ENCODE measurements around the gene PNLIPRP2. TPM values are rescaled to one million over a fixed set of nuclear protein-coding genes. Genes with fewer than 3 reads are reported as not detected.

The PNLIPRP2 gene
- total and polyA plus RNA-seq, 2 of the 4 experiments (the other 2 are of a cell fraction) = not detected

DNA sequence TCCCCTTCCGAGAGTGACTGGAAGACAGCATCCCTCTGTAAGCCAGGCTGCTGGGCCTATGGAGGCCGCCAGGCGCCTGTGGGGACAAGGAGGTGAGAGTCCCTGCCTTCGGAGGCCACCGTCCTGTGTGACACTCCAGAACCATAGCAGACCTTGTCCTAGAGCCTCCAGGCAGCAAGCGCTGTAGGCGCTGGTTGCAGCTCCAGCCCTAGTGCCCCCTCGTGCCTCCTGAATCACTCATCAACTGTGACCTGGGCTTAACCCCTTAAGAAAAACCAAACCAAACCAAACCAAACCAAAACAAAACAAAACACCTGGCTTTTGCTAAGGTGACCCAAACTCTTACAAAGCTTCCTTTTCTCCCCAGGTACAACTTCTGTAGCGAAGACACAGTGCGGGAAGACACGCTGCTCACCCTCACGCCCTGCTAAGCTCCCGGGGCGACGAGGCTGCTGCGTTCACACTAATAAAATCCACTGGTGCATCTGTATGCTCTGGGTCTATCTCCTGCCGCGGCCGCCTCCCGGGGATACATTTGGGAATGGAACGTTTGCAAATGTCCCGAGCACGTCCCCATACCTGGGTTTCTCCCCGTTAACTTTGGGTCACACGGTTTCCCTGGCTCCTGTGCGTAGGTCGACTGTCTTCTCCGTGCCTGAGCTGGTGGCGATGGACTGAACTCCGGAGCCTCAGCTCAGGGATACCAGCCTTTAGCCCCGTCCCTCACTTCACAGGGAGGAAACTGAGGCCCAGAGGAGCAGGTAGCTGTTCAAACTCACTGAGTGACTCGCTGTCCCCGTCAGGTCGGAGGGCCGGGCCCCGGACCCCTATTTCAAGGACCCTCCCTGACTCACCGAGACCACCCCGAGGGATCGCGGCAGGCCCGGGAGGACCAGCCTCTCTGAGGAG is 11.8 kb upstream of the PNLIPRP2 start:
- Histone ChIP-seq H3K9me1 (ENCODE audit: insufficient read depth, low read length) (no peaks in the 10 kb centered on the region), H2AK5ac (ENCODE audit: low read depth, low read length) (no peak overlapping the region), H3K79me1 (ENCODE audit: low read depth in 1 of 2, low read length in 2 of 2) (no peaks in the 10 kb centered on the region), H3K4ac (ENCODE audit: low read depth, low read length) (no peak overlapping the region), H3K14ac (replicated peaks; ENCODE audit: low read depth, low read length) (no peak overlapping the region), H2AK9ac (replicated peaks; ENCODE audit: low read depth, low read length, poor library complexity) (no peak overlapping the region), H3K18ac (ENCODE audit: low read depth, low read length) (no peak overlapping the region), H2AFZ (replicated peaks; ENCODE audit: low read length, poor library complexity) (peak overlapping the region; percentile 78), H3K36me3 (ENCODE audit: control insufficient read depth, insufficient read depth, low read length) (no peaks in the 10 kb centered on the region), H2BK120ac (ENCODE audit: low read depth, low read length) (no peak overlapping the region), H2BK20ac (ENCODE audit: low read depth, low read length) (no peak overlapping the region), H3K9ac (ENCODE audit: low read depth, low read length) (no peak overlapping the region), H3K4me3 (ENCODE audit: insufficient read depth, low read depth, low read length) (no peak overlapping the region), H4K91ac (ENCODE audit: insufficient read depth, low read depth, low read length) (no peak overlapping the region), H3K23ac (ENCODE audit: low read depth, low read length) (no peak overlapping the region), H3K27me3 (ENCODE audit: control insufficient read depth, insufficient read depth, low read length) (peaks cover 6% of the 10 kb centered on the region; the same call in 1 of the 2 replicates), H2BK5ac (ENCODE audit: low read depth, low read length, poor library complexity, severe bottlenecking) (no peak overlapping the region), H4K8ac (ENCODE audit: low read depth in 2 of 2, low read length in 2 of 2) (no peak overlapping the region), H3K56ac (ENCODE audit: extremely low read depth, insufficient read depth, low read length) (no peak overlapping the region), H3K27ac (ENCODE audit: insufficient read depth, low read length) (no peak overlapping the region), H2BK15ac (ENCODE audit: low read depth, low read length) (no peak overlapping the region), H3K9me3 (ENCODE audit: control insufficient read depth, insufficient read depth, low read length) (no peaks in the 10 kb centered on the region), H3K4me1 (ENCODE audit: control insufficient read depth, insufficient read depth, low read length) (no peaks in the 10 kb centered on the region; the same call in 1 of the 2 replicates), H4K5ac (ENCODE audit: low read depth, low read length) (no peak overlapping the region), H3K4me2 (ENCODE audit: low read depth, low read length) (no peak overlapping the region; the same call in 1 of the 2 replicates), H4K20me1 (ENCODE audit: insufficient read depth, low read length) (no peaks in the 10 kb centered on the region)
- intact Hi-C loops (cut with micrococcal nuclease) = no loop called here
- TF ChIP-seq, protein P1, sequence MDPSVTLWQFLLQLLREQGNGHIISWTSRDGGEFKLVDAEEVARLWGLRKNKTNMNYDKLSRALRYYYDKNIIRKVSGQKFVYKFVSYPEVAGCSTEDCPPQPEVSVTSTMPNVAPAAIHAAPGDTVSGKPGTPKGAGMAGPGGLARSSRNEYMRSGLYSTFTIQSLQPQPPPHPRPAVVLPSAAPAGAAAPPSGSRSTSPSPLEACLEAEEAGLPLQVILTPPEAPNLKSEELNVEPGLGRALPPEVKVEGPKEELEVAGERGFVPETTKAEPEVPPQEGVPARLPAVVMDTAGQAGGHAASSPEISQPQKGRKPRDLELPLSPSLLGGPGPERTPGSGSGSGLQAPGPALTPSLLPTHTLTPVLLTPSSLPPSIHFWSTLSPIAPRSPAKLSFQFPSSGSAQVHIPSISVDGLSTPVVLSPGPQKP (IDR thresholded peaks at IDR 0.05; ENCODE audit: borderline replicate concordance, low read depth, low read length) = no peak
- TF ChIP-seq SMC3 (IDR thresholded peaks at IDR 0.05; ENCODE audit: low read depth, low read length) = no peak
- TF ChIP-seq MAFK (IDR thresholded peaks at IDR 0.05; ENCODE audit: low read depth, low read length) = no peak
- TF ChIP-seq RCOR1 (IDR thresholded peaks at IDR 0.05; ENCODE audit: insufficient replicate concordance, low read length) = no peak
- no peak for TF ChIP-seq RAD21 (IDR thresholded peaks at IDR 0.05; ENCODE audit: low read length)
- TF ChIP-seq MXI1 (IDR thresholded peaks at IDR 0.05; ENCODE audit: borderline replicate concordance, low read depth, low read length) = no peak
- no peak for TF ChIP-seq CTCF (conservative IDR thresholded peaks at IDR 0.05; ENCODE audit: low read depth, low read length)
- TF ChIP-seq, protein P2, sequence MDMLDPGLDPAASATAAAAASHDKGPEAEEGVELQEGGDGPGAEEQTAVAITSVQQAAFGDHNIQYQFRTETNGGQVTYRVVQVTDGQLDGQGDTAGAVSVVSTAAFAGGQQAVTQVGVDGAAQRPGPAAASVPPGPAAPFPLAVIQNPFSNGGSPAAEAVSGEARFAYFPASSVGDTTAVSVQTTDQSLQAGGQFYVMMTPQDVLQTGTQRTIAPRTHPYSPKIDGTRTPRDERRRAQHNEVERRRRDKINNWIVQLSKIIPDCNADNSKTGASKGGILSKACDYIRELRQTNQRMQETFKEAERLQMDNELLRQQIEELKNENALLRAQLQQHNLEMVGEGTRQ (IDR thresholded peaks at IDR 0.05; ENCODE audit: low read depth, low read length) = no peak
- no peak for TF ChIP-seq RFX5 (IDR thresholded peaks at IDR 0.05; ENCODE audit: low read depth, low read length)
- no peak for TF ChIP-seq FOS (IDR thresholded peaks at IDR 0.05; ENCODE audit: low read depth, low read length)
- ChIA-PET POLR2A (ENCODE audit: unreplicated experiment) (no interaction called here), CTCF (no interaction called here)
- in situ Hi-C loops (cut with MboI; ENCODE audit: low sequenced_read_pairs) = no loop called here
- 32% methylated on average over 12 of the region's 41 CpGs; no CpG with 5 or more reads in 1 of the 2 experiments for WGBS, 2 experiments (ENCODE audit: extremely low coverage in 2 of 2, insufficient read length in 1 of 2)
- 0 out of 2 replicates have a peak, but pooled peaks have one; percentile 16 for ATAC-seq (ENCODE audit: low read depth)
- dilution Hi-C loops (cut with HindIII; ENCODE audit: low sequenced_read_pairs, unreplicated experiment) = no loop called here
- BruUV-seq (replicated peaks) = no TSS peak
- no peak for DNase-seq

Measured in IMR-90 (cell line).